ENCODE results near the gene MED13.
"Not testable (repeated sequence)": the region's sequence is repeated elsewhere in the genome, so short reads cannot be mapped to it uniquely, and the experiment has no call there.

Gene MED13

GRCh38 chr17:61946359-61946758 lies 118.7 kb downstream of the MED13 start:
- Histone ChIP-seq H3K4me3 (ENCODE audit: low read depth in 1 of 2, low read length in 2 of 2) (no peak overlapping the region), H3K4me1 (ENCODE audit: control insufficient read depth in 1 of 2, insufficient read depth in 2 of 2, low read length in 2 of 2) (no peaks in the 10 kb centered on the region), H3K27ac (ENCODE audit: low read length) (no peak overlapping the region), H3K36me3 (ENCODE audit: control insufficient read depth in 1 of 2, insufficient read depth in 2 of 2, low read length in 2 of 2) (peaks cover 40 to 50% of the 10 kb centered on the region in 2 donors), H3K27me3 (ENCODE audit: low read depth, low read length) (no peaks in the 10 kb centered on the region), H3K9me3 (ENCODE audit: control insufficient read depth in 1 of 2, low read length in 2 of 2) (no peaks in the 10 kb centered on the region)

DNA sequence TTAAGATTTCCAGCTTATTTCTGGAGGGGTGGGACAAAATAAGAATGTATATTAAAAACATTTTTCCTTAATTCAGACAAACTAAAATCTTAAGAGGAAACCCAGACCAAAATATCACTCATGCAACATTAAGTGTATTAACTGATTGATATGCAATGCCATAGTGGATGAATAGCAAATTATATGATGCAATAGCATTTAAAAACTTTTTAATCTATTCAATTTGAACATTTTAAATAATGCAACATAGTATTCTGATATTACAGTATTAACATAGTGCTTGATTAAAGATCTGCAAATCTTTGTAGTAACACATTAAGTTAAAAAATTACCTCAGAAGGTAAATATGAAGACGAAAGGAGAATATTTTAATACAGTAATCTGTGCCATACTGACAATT lies 122.0 kb downstream of the MED13 start:
- Histone ChIP-seq H3K36me3 (ENCODE audit: control insufficient read depth in 1 of 2, insufficient read depth in 2 of 2, low read length in 2 of 2) (peaks cover 22 to 23% of the 10 kb centered on the region in 2 donors), H3K27ac (ENCODE audit: low read length) (no peak overlapping the region), H3K4me3 (ENCODE audit: low read depth in 1 of 2, low read length in 2 of 2) (no peak overlapping the region), H3K4me1 (ENCODE audit: control insufficient read depth in 1 of 2, insufficient read depth in 2 of 2, low read length in 2 of 2) (no peaks in the 10 kb centered on the region), H3K9me3 (ENCODE audit: control insufficient read depth in 1 of 2, low read length in 2 of 2) (no peaks in the 10 kb centered on the region), H3K27me3 (ENCODE audit: low read depth, low read length) (no peaks in the 10 kb centered on the region)

DNA sequence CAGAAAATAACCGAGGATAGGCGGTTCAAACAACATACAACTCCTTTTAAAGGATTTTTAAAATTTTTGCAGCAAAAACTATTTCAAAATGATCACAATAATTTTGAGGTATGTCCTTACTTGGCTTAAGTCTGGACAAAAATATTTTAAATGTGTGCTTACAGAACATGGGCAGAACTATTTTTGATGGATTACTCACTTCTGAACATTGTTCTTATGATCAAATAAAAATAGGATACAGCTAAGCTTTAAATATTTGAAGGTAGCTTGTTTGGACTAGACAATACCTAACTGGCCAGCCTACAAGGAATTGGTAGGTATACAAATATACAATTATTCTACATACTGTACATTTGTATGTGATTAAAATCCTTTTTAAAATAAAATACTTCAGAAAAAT lies 123.0 kb downstream of the MED13 start:
- Histone ChIP-seq H3K4me3 (ENCODE audit: low read depth in 1 of 2, low read length in 2 of 2) (no peak overlapping the region), H3K36me3 (ENCODE audit: control insufficient read depth in 1 of 2, insufficient read depth in 2 of 2, low read length in 2 of 2) (peaks cover 13 to 14% of the 10 kb centered on the region in 2 donors), H3K27me3 (ENCODE audit: low read depth, low read length) (no peaks in the 10 kb centered on the region), H3K4me1 (ENCODE audit: control insufficient read depth in 1 of 2, insufficient read depth in 2 of 2, low read length in 2 of 2) (no peaks in the 10 kb centered on the region), H3K27ac (ENCODE audit: low read length) (no peak overlapping the region), H3K9me3 (ENCODE audit: control insufficient read depth in 1 of 2, low read length in 2 of 2) (no peaks in the 10 kb centered on the region)

- peaks cover 8 to 14% of the 10 kb centered on the region in 2 donors for H3K4me1 ChIP-seq (ENCODE audit: control insufficient read depth in 1 of 2, insufficient read depth in 2 of 2, low read length in 2 of 2)
- peak overlapping the region; percentile 99 for H3K27ac ChIP-seq (ENCODE audit: low read length)
- H3K9me3 ChIP-seq (ENCODE audit: control insufficient read depth in 1 of 2, low read length in 2 of 2) = no peaks in the 10 kb centered on the region
- H3K4me3 ChIP-seq (ENCODE audit: low read depth in 1 of 2, low read length in 2 of 2) = peak overlapping the region; percentile 73 to 98
- no peaks in the 10 kb centered on the region for H3K27me3 ChIP-seq (ENCODE audit: low read depth, low read length)
- H3K36me3 ChIP-seq (ENCODE audit: control insufficient read depth in 1 of 2, insufficient read depth in 2 of 2, low read length in 2 of 2) = peaks cover 7% of the 10 kb centered on the region in 2 donors
Observed at GRCh38 chr17:61928101-61928436, 137.0 kb downstream of the MED13 start.

- H3K27ac ChIP-seq (ENCODE audit: low read length) = peak within 1 kb of the TSS; percentile 99
- H3K9me3 ChIP-seq (ENCODE audit: control insufficient read depth in 1 of 2, low read length in 2 of 2) = no peaks in the 10 kb centered on the region
- peaks cover 7% of the 10 kb centered on the region in 2 donors for H3K36me3 ChIP-seq (ENCODE audit: control insufficient read depth in 1 of 2, insufficient read depth in 2 of 2, low read length in 2 of 2)
- H3K4me1 ChIP-seq (ENCODE audit: control insufficient read depth in 1 of 2, insufficient read depth in 2 of 2, low read length in 2 of 2) = peaks cover 8 to 14% of the 10 kb centered on the region in 2 donors
- peak within 1 kb of the TSS; percentile 73 to 98 for H3K4me3 ChIP-seq (ENCODE audit: low read depth in 1 of 2, low read length in 2 of 2)
- H3K27me3 ChIP-seq (ENCODE audit: low read depth, low read length) = no peaks in the 10 kb centered on the region
Observed at GRCh38 chr17:61927208-61928100, 137.6 kb downstream of the MED13 start, which contains the start of gene INTS2. Gene INTS2, minus strand, starts transcription at chr17:61927982. Its CDS starts 1,338 bp downstream, at chr17:61926644.

DNA sequence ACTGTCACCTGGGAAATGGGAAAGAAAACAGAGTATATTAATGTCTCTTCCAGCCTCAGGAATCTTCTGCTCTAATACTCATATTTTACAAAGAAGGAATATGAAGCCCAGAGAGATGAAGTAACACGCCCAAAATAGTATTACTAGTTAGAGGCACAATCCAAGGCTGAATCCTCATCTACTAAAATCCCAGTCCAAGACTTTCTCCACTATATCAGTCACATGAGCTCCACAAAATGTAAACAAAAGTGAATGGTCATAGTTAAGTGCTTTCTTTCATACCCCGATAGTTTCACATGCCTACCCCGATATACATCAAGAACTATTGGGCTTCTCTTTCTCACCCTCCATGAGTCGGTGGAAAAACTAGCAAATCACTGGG lies 138.3 kb downstream of the MED13 start:
- Histone ChIP-seq H3K27me3 (ENCODE audit: low read depth, low read length) (no peaks in the 10 kb centered on the region), H3K9me3 (ENCODE audit: control insufficient read depth in 1 of 2, low read length in 2 of 2) (no peaks in the 10 kb centered on the region), H3K27ac (ENCODE audit: low read length) (peak overlapping the region; percentile 99), H3K36me3 (ENCODE audit: control insufficient read depth in 1 of 2, insufficient read depth in 2 of 2, low read length in 2 of 2) (peaks cover 7 to 9% of the 10 kb centered on the region in 2 donors), H3K4me1 (ENCODE audit: control insufficient read depth in 1 of 2, insufficient read depth in 2 of 2, low read length in 2 of 2) (peaks cover 8 to 14% of the 10 kb centered on the region in 2 donors), H3K4me3 (ENCODE audit: low read depth in 1 of 2, low read length in 2 of 2) (peak overlapping the region; percentile 73 to 98)

- not testable (repeated sequence) for H3K9me3 ChIP-seq (ENCODE audit: control insufficient read depth in 1 of 2, low read length in 2 of 2)
- H3K36me3 ChIP-seq (ENCODE audit: control insufficient read depth in 1 of 2, insufficient read depth in 2 of 2, low read length in 2 of 2) = peaks cover 16 to 29% of the 10 kb centered on the region in 2 donors
Observed at GRCh38 chr17:61915162-61915561, 149.9 kb downstream of the MED13 start.

GRCh38 chr17:61908292-61909037 lies 156.6 kb downstream of the MED13 start:
- no peaks in the 10 kb centered on the region for H3K9me3 ChIP-seq (ENCODE audit: control insufficient read depth in 1 of 2, low read length in 2 of 2)
- H3K36me3 ChIP-seq (ENCODE audit: control insufficient read depth in 1 of 2, insufficient read depth in 2 of 2, low read length in 2 of 2) = peaks cover 27 to 53% of the 10 kb centered on the region in 2 donors
- no peak overlapping the region for H3K4me3 ChIP-seq (ENCODE audit: low read depth in 1 of 2, low read length in 2 of 2)
- no peak overlapping the region for H3K27ac ChIP-seq (ENCODE audit: low read length)
- H3K27me3 ChIP-seq (ENCODE audit: low read depth, low read length) = no peaks in the 10 kb centered on the region
- no peaks in the 10 kb centered on the region for H3K4me1 ChIP-seq (ENCODE audit: control insufficient read depth in 1 of 2, insufficient read depth in 2 of 2, low read length in 2 of 2)

More at GRCh38 chr17:61915162-61915561, 149.9 kb downstream of the MED13 start:
- not testable (repeated sequence) for H3K4me1 ChIP-seq (ENCODE audit: control insufficient read depth in 1 of 2, insufficient read depth in 2 of 2, low read length in 2 of 2); H3K4me3 ChIP-seq (ENCODE audit: low read depth in 1 of 2, low read length in 2 of 2); H3K27me3 ChIP-seq (ENCODE audit: low read depth, low read length); H3K27ac ChIP-seq (ENCODE audit: low read length)

DNA sequence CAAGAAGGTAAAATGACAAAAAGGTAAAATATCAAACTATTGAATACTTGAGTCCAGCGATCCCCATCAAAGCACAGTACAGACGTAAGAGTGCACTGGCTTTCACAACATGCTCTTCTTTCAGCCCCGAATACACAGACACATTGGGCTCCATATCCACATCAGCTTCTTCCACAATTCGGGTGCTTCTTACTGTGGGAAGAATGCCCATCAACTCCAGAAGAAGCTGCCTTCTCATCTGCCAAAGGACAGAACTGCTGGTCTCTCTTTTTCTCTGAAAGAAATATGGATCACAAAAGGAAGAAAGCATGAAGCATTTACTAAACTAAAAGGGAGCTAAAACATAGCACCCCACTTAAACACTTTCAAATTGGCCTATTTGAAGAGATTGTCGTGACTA lies 157.7 kb downstream of the MED13 start:
- Histone ChIP-seq H3K9me3 (ENCODE audit: control insufficient read depth in 1 of 2, low read length in 2 of 2) (no peaks in the 10 kb centered on the region), H3K4me1 (ENCODE audit: control insufficient read depth in 1 of 2, insufficient read depth in 2 of 2, low read length in 2 of 2) (no peaks in the 10 kb centered on the region), H3K4me3 (ENCODE audit: low read depth in 1 of 2, low read length in 2 of 2) (no peak overlapping the region), H3K36me3 (ENCODE audit: control insufficient read depth in 1 of 2, insufficient read depth in 2 of 2, low read length in 2 of 2) (peaks cover 31 to 59% of the 10 kb centered on the region in 2 donors), H3K27me3 (ENCODE audit: low read depth, low read length) (no peaks in the 10 kb centered on the region), H3K27ac (ENCODE audit: low read length) (no peak overlapping the region)

DNA sequence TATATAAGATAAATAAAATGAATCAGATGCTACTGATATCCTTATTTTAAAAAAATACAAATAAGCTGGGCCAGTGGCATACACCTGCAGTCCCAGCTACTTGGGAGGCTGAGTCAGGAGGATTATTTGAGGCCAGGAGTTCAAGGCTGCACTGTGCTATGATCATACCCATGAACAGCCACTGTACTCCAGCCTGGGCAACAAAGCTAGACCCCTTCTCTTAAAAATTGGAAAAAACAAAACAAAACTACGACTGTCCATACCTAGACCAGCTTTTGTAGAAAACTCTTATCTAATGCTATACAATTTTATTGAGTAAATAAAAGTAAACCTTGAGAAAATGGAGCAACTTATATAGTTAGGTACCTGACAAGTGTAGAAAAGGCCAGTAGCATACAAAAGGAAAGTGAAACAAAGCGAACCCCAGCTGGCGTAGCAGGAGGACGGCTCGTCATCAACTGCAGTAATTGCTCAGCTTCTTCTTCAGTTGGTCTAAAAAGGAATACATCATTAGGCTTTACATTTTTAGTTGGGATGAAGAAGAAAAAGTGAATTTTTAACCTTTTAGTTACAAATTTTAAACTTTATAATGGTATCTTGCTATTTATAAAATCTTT lies 160.9 kb downstream of the MED13 start:
- Histone ChIP-seq H3K27ac (ENCODE audit: low read length) (no peak overlapping the region), H3K36me3 (ENCODE audit: control insufficient read depth in 1 of 2, insufficient read depth in 2 of 2, low read length in 2 of 2) (peaks cover 26 to 56% of the 10 kb centered on the region in 2 donors)

GRCh38 chr17:61903251-61903650 lies 161.8 kb downstream of the MED13 start:
- no peak overlapping the region for H3K4me3 ChIP-seq (ENCODE audit: low read depth in 1 of 2, low read length in 2 of 2)
- no peaks in the 10 kb centered on the region for H3K4me1 ChIP-seq (ENCODE audit: control insufficient read depth in 1 of 2, insufficient read depth in 2 of 2, low read length in 2 of 2)
- H3K27me3 ChIP-seq (ENCODE audit: low read depth, low read length) = no peaks in the 10 kb centered on the region
- H3K36me3 ChIP-seq (ENCODE audit: control insufficient read depth in 1 of 2, insufficient read depth in 2 of 2, low read length in 2 of 2) = peaks cover 29 to 62% of the 10 kb centered on the region in 2 donors
- no peak overlapping the region for H3K27ac ChIP-seq (ENCODE audit: low read length)
- H3K9me3 ChIP-seq (ENCODE audit: control insufficient read depth in 1 of 2, low read length in 2 of 2) = no peaks in the 10 kb centered on the region

More for the DNA sequence above, 160.9 kb downstream of the MED13 start:
- H3K9me3 ChIP-seq (ENCODE audit: control insufficient read depth in 1 of 2, low read length in 2 of 2) = no peaks in the 10 kb centered on the region
- no peak overlapping the region for H3K4me3 ChIP-seq (ENCODE audit: low read depth in 1 of 2, low read length in 2 of 2)
- no peaks in the 10 kb centered on the region for H3K27me3 ChIP-seq (ENCODE audit: low read depth, low read length)
- H3K4me1 ChIP-seq (ENCODE audit: control insufficient read depth in 1 of 2, insufficient read depth in 2 of 2, low read length in 2 of 2) = no peaks in the 10 kb centered on the region
